Activated gamma-delta T cell treated with anti-CD3 and anti-CD28 coated beads, Interleukin-2, amount 50 U/mL, for 16 hours (primary cell): ENCODE data around the gene LIMS1.
"Not testable (repeated sequence)": the region's sequence is repeated elsewhere in the genome, so short reads cannot be mapped to it uniquely, and the experiment has no call there.

Experiments
- DNase-seq: peaks from one replicate; pipeline ENCODE4 v3.0.0-alpha.2; 2020; ENCODE audit warnings: low read depth

Gene LIMS1

DNA sequence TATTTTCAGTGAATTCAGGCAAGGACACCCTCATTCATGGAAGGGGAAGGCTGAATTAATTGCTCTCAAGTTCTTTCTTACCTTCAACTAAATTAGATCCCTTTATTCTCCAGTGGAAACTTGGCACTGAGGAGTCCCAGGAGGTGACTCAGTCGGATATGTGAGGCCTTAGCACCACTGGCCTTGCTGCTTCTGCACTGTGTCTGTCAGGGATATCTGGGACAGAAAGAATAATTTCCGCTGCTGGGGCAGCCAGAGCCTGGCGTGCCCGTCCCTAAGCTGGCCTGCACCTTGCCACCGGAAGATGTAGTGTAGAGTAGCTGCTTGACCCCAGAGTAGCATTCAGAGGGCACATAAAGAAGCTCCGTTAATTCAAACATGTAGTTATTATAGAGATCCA, 53.4 kb downstream of the LIMS1 start:
- DNase-seq: no peak

DNA sequence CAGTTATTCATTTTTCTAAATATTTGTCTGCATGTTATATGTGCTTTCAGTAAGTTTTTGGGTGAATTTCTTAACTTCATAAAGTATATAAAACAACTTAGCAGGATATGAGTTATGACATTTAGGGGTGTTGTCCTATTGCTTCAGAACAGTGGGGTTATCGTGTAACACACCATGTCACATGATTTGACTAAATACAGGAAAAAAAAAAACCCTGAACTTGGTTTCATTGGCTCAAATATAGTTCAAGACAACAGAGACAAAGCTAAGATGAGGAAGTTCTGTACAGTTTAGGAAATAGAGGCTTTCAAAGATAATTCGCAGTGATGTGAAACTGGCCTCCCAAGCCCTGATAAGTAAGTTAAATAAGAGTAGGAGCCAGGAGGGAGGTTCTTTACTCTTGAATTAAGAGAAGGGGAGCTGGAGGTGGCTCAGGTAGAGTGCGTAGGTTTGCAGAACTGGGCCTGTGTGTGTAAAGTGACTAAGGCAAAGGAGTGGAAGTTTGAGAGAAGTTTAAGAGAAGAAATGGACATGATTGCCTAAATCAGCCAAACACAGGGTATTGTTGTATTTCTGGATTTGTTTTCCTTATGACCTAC, 53.9 kb downstream of the LIMS1 start:
- DNase-seq: no peak

DNA sequence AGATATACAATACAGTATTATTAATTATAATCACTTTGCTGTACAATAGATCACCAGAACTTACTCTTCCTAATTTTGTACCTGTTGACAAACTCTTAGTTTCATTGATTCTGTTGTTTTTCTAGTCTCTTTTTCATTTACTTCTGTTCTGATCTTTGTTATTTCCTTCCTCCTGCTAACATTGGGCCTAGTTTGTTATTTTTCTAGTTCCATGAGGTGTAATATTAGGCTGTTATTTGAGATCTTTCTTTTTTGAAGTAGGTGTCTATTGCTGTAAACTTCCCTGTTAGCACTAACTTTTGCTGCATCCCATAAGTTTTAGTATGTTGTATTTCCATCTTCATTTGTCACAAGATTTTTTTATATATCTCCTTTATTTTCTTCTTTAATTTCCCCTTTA, 55.1 kb downstream of the LIMS1 start:
- no peak for DNase-seq

DNA sequence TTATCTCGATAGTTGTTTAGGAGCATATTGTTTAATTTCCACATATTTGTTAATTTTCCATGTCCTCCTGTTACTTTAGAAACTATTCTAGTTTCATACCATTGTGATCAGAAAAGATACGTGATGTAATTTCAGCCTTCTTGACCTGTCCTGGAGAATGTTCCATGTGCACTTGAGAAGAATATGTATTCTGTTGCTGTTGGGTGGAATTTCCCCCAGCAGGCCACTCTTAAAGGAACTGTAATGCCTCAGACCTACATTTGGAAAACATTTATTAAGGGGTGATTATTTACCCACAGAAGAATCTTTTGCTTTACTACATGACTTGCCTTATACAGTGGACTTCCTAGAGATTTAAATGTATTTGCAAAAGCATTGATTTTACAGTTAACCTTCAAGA, 55.5 kb downstream of the LIMS1 start:
- DNase-seq: no peak

DNA sequence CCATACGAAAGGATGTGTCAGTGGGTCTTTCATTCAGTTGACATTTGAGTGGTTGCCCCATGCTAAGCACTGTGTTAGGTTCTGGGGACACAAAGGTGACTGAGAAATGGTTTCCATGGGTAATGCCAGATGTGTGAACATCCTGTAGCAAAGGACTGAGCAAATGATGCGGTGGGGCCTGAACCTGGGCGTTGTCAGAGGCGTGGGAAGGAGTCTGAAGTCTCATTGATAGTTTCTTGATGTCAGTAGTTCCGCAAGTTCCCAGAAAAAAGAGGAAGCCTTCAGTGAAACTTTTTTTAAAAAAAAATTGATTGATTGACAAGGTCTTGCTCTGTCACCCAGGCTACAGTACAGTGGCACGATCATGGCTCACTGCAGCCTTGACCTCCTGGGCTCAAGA, 56.9 kb downstream of the LIMS1 start:
- DNase-seq: no peak

DNA sequence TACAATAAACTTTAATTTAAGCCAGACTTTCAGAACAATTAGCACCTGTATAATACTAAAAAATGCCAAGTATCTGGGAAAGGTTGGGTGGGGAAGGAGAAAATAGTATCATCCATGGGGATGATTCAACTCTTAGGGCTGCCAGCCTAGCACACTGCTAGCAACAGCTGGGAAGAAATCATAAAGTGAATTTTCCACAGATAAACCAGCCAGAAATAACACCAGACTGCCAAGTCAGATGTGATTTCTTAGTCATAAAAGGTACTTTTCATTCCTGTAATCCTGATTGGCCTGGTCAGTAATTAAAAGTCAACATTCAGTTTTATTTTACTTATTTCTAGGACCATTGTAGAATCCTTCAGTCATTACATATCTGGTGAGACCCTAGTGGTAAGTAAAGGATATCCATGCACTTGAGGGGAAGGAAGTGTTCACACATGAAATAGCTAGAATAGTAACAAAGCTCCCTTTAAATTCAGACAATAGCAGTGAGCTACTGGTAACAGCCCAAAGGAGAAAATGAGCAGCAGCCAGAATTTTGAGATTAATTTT, 59.4 kb downstream of the LIMS1 start:
- DNase-seq: no peak

DNA sequence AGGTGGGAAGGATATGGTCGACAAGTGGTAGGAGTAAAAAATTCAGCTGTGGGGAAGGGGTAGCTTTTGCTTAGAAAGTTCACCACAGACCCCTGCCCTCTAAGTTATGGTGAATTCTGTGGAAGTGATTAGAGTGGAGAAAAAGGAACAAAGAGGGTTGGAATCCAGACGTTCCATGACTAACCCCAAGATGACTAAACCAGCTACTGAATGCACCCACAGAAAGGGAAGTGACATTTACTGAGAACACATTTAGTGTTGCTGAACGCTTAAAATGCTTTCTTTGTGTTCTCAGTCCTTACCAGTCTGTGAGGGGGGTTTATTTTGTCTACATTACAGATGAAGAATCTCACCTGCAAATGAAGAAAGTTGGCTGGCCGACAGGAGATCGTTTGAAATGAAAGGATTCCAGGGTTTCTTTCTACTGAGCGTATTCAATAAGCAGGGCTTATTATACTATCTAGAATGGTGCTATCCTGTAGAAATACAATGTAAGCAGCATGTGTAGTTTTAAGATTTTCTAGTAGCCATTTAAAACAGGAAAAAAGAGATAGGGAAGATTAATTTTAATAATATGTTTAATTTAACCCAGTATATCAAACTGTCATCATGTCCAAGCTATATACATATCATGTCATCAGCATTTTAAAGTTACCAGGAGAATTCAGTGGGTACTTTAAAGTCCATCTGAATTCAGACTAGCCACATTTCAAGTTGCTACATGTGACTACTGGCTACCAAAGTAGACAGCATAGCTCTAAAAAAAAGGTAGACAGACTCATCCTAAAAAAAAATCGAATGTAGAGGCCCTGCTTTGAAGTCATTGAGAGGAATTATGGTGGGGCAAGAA, 60.1 kb downstream of the LIMS1 start:
- no peak for DNase-seq

DNA sequence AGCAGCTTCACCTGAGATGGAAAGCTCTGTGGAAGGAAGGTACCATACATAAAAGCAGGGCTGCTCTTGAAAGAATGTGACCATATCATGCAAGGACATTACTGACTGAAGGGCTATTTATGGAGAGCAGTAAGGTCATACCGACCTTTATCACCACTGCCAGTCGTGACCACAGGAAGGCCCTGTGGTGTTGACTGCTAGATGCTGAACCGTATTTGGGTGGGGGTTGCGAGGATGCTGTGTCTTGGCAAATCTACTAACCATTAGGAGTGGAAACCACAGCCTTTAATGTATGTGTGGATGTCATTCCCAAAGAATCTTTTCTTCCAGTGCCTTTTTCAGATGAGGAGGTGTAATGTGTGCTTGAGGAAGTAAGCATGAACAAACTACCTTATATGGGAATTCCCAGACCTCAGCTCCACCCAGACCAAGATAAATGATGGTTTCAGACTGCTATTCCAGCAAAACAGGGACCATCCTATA, 60.8 kb downstream of the LIMS1 start:
- no peak for DNase-seq

DNA sequence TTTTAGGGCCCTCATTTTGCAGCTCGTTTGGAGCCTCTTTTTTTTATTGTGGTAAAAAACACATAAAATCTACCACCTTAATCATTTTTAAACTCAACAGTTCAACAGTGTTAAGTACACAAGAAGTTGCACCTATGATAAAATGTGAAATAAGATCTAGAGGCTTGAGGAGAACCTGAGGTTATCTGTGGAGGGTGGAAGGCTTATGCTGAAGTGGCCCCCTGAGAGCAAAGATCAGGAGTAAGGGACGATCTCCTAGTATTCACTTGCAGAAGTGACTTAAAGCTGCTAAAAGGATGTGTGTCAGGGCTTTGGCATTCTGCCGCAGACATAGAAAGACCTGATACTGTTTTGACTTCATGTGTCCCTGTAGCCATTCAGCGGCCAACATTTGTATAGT, 61.5 kb downstream of the LIMS1 start:
- not testable (repeated sequence) for DNase-seq

DNA sequence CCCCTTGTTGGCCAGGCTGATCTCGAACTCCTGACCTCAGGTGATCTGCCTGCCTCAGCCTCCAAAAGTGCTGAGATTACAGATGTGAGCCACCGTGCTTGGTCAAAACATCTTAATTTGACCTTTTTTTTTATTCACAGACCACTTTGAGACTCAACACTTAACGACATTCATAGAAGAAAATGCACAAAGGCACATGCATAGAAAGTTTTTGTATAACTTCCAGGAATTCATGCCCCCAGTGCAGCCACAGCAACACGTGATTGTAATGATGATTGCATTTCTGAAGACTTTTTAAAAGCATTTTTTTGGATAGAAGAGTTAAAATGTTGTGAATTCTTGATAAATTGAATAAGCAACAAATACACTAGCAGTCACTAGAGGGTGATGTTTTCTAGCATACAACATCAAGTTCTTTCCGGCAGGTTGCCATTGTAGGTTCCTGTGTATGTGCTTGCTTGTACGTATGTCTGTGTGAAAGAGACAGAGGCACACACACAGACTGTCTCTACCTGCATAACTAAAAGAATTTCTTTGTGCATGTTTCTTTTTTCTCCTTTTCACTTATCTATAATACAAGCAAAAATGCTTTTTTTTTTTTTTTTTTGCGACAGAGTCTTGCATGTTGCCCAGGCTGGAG, 63.0 kb downstream of the LIMS1 start:
- not testable (repeated sequence) for DNase-seq

DNA sequence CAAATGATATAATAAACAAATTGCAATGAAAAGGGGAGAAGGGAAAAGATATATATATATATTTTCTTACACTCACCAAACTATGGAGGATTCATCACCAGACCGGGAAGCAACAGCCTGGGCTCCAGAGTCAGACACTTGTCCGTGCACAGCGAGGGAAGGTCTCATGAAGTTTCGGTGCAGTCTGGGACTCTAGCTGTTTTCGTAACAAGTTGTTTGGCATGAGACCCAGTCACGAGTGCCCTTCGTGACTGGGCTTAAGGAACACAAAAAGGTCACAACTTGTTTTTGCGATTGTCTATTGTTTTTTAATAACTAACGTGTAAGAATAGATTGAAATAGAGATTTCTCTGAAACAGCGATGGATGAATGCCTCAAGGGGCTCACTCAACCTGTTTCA, 66.9 kb downstream of the LIMS1 start:
- not testable (repeated sequence) for DNase-seq

DNA sequence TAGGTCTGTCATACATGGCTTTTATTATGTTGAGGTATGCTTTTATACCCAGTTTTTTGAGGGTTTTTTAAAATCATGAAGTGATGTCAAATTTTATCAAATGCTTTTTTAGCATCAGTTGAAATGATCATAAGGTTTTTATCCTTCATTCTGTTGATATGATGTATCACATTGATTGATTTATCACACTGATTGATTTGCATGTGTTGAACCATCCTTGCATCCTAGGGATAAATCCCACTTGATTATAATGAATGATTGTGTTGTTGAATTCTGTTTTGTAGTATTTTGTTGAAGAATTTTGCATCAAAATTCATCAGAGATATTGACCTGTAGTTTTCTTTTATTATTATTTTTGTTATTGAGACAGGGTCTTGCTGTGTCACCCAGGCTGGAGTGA, 68.2 kb downstream of the LIMS1 start:
- DNase-seq: no peak

DNA sequence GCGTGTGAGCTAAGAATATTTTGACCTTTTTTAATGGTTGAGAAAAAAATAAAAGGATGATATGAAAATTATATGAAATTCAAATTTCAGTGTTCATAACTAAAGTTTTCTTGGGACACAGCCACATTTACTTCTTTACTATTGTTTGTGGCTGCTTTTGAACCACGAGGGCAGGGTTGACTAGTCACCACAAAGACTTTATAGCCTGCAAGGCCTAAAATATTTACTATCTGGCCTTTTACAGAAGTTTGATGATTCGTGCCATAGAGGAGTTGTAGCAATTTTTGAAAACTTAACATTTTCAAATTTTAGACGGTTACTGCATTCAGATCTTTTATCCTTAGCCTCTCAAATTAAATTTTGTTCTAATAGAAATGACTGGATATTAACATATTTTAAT, 69.9 kb downstream of the LIMS1 start:
- no peak for DNase-seq

DNA sequence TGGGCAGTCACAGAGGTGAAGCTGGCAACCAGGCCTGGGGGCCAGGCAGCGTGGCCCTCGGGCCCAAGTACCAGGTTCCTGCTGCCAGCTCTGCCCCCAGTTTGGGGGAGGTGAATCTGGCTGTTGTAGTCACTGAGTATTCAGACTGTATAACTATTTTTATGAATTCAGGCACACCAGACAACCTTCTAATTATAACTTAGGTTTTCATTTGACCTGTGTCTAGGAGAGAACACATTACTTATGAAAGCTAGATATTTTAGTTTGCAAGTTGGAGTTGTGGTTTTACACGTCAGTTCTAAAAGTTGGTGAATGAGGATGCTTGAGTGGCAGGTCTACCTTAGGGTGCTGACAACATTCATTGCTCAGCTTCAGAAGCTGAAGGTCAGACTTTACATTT, 71.7 kb downstream of the LIMS1 start:
- DNase-seq: no peak

DNA sequence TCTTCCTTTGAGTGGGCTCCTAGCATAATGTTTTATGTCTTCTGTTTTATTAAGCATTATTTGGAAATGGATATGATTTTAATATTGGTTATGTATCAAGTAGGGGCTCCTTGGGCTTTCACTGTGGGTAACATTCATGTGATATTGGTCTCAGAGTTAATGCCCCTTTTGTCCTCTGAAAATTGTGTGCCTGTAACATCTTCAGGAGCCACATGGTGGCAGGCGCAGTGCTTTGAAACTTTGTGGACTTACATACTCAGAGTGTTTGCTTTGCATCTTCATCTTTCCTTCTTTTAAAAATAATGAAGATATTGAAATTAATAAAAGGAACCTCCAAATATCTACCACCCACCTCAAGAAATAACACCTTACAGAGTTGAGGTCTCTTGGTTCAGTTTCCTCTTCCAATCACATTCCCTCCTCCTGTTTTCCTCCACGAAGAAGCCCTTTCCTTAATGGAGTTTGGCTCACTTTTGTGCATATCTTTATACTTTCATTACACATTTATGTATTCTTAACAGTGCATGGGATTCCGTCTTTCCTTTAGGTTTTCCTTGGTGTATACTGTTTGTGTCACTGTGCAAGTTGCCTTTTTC, 73.5 kb downstream of the LIMS1 start:
- peak; percentile 17 for DNase-seq

DNA sequence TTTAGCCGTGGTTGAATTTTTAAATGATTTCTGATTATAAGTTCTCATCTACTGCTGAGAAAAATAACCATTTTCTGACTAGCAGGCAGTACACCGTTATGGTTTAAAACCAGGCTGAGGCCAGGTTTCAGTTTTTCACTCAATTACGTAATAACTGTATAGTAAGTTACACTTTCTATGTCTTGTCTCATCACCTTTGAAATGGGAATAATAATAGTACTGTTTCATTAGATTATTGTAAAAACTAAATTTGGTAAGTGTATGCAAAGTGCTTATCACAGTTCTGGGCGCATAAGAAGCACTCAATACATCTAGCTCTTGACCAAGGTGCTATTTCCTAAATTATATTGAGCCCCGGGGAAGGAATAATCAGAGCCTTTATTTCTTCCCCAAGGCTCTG, 76.8 kb downstream of the LIMS1 start:
- DNase-seq: no peak

DNA sequence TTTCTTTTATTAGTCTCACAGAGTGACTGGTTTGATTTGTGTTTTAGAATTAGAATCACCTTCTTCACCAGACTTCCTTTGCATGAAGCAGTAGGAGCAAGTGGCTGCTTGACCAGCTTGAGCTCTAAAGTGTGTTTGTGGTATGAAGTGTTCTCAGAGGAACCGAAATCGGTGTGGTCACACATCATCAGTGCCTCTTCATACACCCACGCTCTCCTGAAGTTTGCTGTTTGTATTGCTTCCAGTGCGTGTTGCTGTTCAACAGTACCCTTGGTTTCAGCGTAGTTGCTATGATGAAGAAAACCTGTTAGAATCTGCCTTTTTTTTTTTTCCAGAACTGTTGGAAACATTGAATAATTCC, 77.9 kb downstream of the LIMS1 start:
- peak; percentile 20 for DNase-seq

DNA sequence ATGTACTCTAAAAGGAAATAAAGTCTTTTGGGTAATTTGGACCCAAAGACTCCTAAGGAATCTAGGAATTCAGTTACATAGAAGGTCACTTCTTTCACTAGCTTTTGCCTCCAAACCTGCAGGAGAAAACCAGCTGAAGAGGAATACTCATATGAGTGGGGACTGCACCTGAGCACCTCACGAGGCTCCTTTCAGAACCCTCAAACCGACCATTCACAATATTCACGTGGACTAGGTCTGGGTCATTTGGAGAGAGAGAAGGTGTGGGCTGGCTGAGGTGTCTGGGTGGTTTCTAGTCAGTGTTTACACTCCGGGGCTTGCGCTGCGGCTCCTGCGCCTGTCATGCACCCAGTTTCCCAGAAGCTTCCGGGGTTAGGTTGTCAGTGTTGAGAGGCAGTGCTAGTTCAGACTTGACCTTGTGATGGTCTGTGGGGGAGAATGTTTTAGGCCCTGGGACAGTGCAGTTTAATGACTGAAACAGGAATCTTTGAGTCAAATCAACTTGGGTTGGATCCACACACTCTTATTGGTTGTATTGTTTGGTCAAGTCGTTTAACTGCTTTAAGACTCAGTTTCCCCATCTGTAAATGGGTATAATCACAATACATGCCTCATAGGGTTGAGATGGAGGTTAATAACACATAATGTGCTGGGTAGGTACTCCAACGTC, 78.4 kb downstream of the LIMS1 start:
- peak; percentile 41 for DNase-seq

DNA sequence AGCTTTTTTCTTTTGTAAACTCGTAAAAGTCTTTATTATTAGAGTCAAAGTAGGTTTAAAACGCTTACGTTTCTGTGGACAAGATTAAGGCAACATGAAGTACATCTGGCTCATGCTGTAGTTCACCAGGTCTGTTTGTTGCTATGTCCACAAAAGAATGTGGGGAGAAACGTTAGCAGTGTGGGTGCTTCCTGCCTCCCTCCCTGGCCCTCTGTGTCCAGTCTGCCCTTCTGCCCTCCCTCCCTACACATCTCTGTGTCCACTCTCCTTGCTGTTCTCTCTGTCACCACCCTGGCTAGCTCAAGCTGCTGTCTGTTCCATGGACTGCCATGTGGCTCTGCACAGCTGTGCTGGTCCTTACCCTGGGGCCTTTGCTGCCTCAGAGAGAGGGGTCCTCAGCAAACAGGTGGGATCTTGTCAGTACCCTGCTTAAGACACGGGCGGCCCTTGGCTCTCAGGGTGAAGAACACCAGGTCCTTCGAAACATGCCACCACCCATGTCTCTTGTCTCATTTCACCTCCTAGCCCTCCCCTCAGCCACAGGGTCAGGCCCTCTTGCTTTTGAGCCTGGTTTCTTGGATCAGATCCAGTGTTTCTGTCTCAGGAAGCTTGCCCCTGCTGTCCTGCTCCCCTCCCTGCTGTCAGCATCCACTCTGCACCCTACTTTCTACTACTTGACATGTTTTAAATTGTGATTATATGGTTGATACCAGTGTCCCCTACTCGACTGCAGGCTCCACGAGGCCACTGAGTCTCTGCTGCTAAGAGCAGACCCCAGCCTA, 79.2 kb downstream of the LIMS1 start:
- no peak for DNase-seq

DNA sequence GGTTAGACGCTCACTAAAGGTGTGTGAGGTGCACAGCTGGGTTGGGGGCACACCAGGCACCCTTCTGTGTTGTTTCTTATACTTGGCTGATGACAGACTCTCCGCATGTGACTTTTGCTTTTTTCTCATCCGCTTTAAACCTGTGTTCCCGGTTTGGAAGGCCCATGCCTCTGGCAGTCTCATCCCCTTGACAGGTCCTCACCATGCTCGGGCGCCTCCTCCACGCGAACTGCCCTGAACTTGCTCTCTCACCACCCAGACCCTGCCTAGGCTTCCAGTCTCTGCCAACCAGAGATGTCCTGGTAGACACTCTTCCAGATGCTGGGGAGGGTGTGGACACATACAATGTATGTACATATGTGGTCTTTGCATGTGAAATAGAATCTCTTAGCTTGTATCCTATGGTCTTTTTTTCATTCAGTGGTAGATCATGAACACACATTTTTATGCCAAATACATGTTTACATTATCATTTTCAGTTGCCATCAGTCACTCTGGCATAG, 79.8 kb downstream of the LIMS1 start:
- no peak for DNase-seq

DNA sequence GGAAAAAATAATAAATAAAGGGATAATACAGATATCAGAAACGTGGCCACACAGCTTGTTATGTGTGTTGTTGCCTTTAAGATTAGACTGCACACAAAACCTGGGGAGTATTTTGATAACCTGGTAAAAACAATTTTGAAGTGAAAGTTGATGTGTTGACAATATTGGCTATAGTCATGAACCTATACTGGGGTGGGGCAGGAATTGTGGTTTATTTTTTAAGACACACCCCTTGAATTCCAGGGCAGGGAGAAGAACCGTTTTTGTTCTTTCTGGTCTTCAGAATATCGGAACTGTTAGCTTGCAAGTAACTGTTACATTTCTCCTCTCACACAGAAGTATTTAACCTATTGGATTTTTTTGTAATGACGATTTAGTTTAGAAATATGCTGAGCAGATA, 80.4 kb downstream of the LIMS1 start:
- DNase-seq: no peak
